Peyer's patch (tissue), 4 donors: ENCODE results near the gene ATRN. TPM values are rescaled to one million over a fixed set of nuclear protein-coding genes. Genes with fewer than 3 reads are reported as not detected.

ENCODE experiments used
- DNase-seq, 3 donors: peaks; one replicate each; pipeline ENCODE4 v3.0.0-alpha.2; 2017 to 2019
- H3K27ac ChIP-seq, 4 donors: fragments of 200-600 bp; sonication (generic); one replicate each; pipeline ENCODE4 v1.5.1; 2016 to 2019
- H3K27me3 ChIP-seq, 2 donors: fragments of 200-600 bp; sonication (generic); one replicate each; pipeline ENCODE4 v1.5.1; 2019
- H3K36me3 ChIP-seq, 3 donors: fragments of 200-600 bp; sonication (generic); one replicate each; pipeline ENCODE4 v1.5.1; 2016 to 2019
- H3K4me1 ChIP-seq, 4 donors: fragments of 200-600 bp; sonication (generic); one replicate each; pipeline ENCODE4 v1.5.1; 2016 to 2019
- H3K4me3 ChIP-seq, 4 donors: fragments of 200-600 bp; sonication (generic); 1 replicate in 3 of 4; 2 replicates in 1 of 4; pipeline ENCODE4 v1.5.1; 2016 to 2019; ENCODE audit warnings: mild to moderate bottlenecking in 1 of 4
- H3K9me3 ChIP-seq, 4 donors: fragments of 200-600 bp; sonication (generic); one replicate each; pipeline ENCODE4 v1.5.1; 2016 to 2019; ENCODE audit warnings: mild to moderate bottlenecking in 1 of 4
- POLR2A ChIP-seq, 2 donors: fragments of 450-650 bp; IDR thresholded peaks; one replicate each; pipeline ENCODE4 v1.5.1; 2017; ENCODE audit warnings: antibody characterized with exemption in 2 of 2, mild to moderate bottlenecking in 2 of 2, moderate library complexity in 2 of 2
- total RNA-seq, 4 donors: library from RNA; depleted of rRNA; stranded (reverse); fragments of >200 nt; gene quantifications; one replicate each; pipeline ENCODE4 v1.1.0, GENCODE V29; 2016
- TF ChIP-seq, protein P1 (sequence below), 6 experiments: fragments of 450-650 bp in 4 of 6; fragments of 200-600 bp in 2 of 6; sonication (generic) in 1 of 6; IDR thresholded peaks; one replicate each; pipeline ENCODE4 v1.5.1; 2017 to 2019; ENCODE audit warnings: antibody characterized with exemption in 6 of 6, mild to moderate bottlenecking in 3 of 6, moderate library complexity in 1 of 6

ATRN gene
- total RNA-seq, 4 donors from 2014 or later: 14.9 to 99.5 (median 54.9) TPM

- Histone ChIP-seq H3K36me3 (peaks cover 0 to 20% (median 0%) of the 10 kb centered on the region in 3 donors), H3K4me3 (no peak overlapping the region), H3K4me1 (no peaks in the 10 kb centered on the region), H3K27ac (no peak overlapping the region), H3K27me3 (no peaks in the 10 kb centered on the region), H3K9me3 (no peaks in the 10 kb centered on the region)
- DNase-seq: no peak
- TF ChIP-seq, protein P1, sequence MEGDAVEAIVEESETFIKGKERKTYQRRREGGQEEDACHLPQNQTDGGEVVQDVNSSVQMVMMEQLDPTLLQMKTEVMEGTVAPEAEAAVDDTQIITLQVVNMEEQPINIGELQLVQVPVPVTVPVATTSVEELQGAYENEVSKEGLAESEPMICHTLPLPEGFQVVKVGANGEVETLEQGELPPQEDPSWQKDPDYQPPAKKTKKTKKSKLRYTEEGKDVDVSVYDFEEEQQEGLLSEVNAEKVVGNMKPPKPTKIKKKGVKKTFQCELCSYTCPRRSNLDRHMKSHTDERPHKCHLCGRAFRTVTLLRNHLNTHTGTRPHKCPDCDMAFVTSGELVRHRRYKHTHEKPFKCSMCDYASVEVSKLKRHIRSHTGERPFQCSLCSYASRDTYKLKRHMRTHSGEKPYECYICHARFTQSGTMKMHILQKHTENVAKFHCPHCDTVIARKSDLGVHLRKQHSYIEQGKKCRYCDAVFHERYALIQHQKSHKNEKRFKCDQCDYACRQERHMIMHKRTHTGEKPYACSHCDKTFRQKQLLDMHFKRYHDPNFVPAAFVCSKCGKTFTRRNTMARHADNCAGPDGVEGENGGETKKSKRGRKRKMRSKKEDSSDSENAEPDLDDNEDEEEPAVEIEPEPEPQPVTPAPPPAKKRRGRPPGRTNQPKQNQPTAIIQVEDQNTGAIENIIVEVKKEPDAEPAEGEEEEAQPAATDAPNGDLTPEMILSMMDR (IDR thresholded peaks at IDR 0.05): no peak
- TF ChIP-seq POLR2A (IDR thresholded peaks at IDR 0.05): no peak
Measured at GRCh38 chr20:3627476-3627875, 156.7 kb downstream of the ATRN start.

DNA sequence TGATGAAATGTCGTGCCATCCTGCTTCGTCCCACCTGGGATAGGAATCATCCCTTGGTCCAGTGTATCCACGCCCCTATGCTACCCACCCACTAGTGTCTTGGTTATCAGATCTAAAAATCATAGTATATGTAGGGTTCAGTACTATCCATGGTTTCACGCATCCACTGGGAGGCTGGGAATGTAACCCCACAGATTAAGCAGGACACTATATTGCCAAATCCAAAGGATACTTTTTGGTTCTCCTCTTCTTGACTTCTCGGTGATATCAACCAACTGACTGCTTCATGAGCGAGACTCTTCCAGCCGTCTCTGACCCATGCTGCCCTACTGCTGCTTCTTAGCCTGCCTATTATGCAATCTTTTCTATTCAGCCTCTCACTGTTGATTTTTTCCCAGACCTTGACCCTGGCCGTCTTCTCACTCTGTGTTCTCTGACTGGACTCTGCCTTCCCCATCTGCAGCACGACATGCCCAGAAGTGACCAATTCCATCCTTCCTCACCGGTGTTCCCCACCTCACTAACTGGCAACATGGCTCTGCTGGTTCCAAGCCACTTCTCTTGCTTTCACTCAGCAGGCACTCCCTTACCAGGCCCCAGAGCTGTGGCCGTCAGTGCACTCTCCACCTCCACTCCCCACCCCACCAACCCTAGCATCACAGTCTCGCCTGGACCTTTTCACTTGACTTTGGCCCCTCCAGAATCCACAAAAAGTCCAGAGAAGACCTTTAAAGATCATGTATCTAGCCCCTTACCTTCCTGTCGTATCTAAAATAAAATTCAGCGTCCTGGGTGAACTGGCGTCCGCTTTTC, 157.9 kb downstream of the ATRN start:
- TF ChIP-seq POLR2A (IDR thresholded peaks at IDR 0.05): no peak
- TF ChIP-seq, protein P1 (IDR thresholded peaks at IDR 0.05): no peak
- no peaks in the 10 kb centered on the region for H3K4me1 ChIP-seq
- H3K36me3 ChIP-seq: peaks cover 0 to 20% (median 0%) of the 10 kb centered on the region in 3 donors
- no peak overlapping the region for H3K4me3 ChIP-seq
- no peak for DNase-seq
- no peaks in the 10 kb centered on the region for H3K9me3 ChIP-seq
- no peak overlapping the region for H3K27ac ChIP-seq
- H3K27me3 ChIP-seq: no peaks in the 10 kb centered on the region

GRCh38 chr20:3629893-3630292, 159.1 kb downstream of the ATRN start:
- Histone ChIP-seq H3K36me3 (peaks cover 0 to 21% (median 0%) of the 10 kb centered on the region in 3 donors), H3K9me3 (no peaks in the 10 kb centered on the region), H3K27ac (no peak overlapping the region), H3K4me3 (no peak overlapping the region), H3K27me3 (no peaks in the 10 kb centered on the region), H3K4me1 (no peaks in the 10 kb centered on the region)
- TF ChIP-seq, protein P1 (IDR thresholded peaks at IDR 0.05): no peak
- TF ChIP-seq POLR2A (IDR thresholded peaks at IDR 0.05): no peak
- no peak for DNase-seq

DNA sequence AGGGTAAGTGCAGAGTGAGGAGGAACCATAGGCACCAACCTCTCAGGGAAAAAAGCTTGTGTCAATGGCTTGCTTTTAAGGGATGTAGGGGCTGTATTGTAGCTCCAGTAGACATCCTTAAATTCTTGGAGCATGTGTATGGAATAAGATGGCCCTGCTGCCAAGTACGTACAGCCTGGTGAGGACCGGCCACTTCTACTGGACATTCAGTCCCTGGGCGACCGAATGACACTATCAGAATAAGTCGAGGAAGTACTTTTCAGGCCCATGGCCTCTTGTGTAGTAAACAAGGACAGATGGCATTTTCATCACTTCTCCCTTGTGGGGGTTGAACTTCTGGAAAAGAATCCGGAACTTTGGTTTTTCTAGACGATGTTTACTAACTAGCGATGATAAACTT, 159.6 kb downstream of the ATRN start:
- no peak for DNase-seq
- TF ChIP-seq, protein P1 (IDR thresholded peaks at IDR 0.05): no peak
- TF ChIP-seq POLR2A (IDR thresholded peaks at IDR 0.05): no peak
- Histone ChIP-seq H3K36me3 (peaks cover 0 to 21% (median 0%) of the 10 kb centered on the region in 3 donors), H3K4me3 (no peak overlapping the region), H3K27ac (no peak overlapping the region), H3K9me3 (no peaks in the 10 kb centered on the region), H3K4me1 (no peaks in the 10 kb centered on the region), H3K27me3 (no peaks in the 10 kb centered on the region)

- DNase-seq: no peak
- Histone ChIP-seq H3K9me3 (no peaks in the 10 kb centered on the region), H3K27me3 (no peaks in the 10 kb centered on the region), H3K4me1 (no peaks in the 10 kb centered on the region), H3K27ac (no peak overlapping the region), H3K36me3 (peaks cover 0 to 21% (median 0%) of the 10 kb centered on the region in 3 donors), H3K4me3 (no peak overlapping the region)
- TF ChIP-seq POLR2A (IDR thresholded peaks at IDR 0.05): no peak
- TF ChIP-seq, protein P1 (IDR thresholded peaks at IDR 0.05): no peak
Measured at GRCh38 chr20:3631534-3631933, 160.7 kb downstream of the ATRN start.
